Body of pancreas (tissue), 4 donors: ENCODE data around the gene LRG1. TPM values are rescaled to one million over a fixed set of nuclear protein-coding genes. Genes with fewer than 3 reads are reported as not detected.

Experiments used
- ATAC-seq: fragments of 150-250 bp; one replicate; pipeline ENCODE4 v1.9.1; 2016
- DNase-seq, 4 donors: peaks; one replicate each; pipeline ENCODE4 v3.0.0-alpha.2; 2019
- H3K27ac ChIP-seq, 4 donors: fragments of 200-600 bp; sonication (generic); 1 replicate in 3 of 4; 2 replicates in 1 of 4; pipeline versions ENCODE4 v1.5.1 to v1.6.1; 2016 to 2019; ENCODE audit warnings: mild to moderate bottlenecking in 1 of 4, mixed read lengths in 1 of 4, moderate library complexity in 1 of 4
- H3K27me3 ChIP-seq, 2 donors: fragments of 200-600 bp; sonication (generic); one replicate each; pipeline ENCODE4 v1.6.0; 2016; ENCODE audit warnings: mild to moderate bottlenecking in 1 of 2
- H3K36me3 ChIP-seq, 2 donors: fragments of 200-600 bp; sonication (generic); replicated peaks in 1 of 2; 2 replicates each; pipeline ENCODE4 v1.5.1; 2016; ENCODE audit warnings: low read depth in 2 of 2; ENCODE audit not compliant: insufficient read depth in 1 of 2
- H3K4me1 ChIP-seq: fragments of 200-600 bp; sonication (generic); one replicate; pipeline ENCODE4 v1.6.0; 2016
- H3K4me3 ChIP-seq, 2 donors: fragments of 200-600 bp; sonication (generic); 1 replicate in 1 of 2; 2 replicates in 1 of 2; pipeline ENCODE4 v1.5.1; 2016 to 2019
- H3K9me3 ChIP-seq, 3 donors: fragments of 200-600 bp; sonication (generic); 1 replicate in 2 of 3; 2 replicates in 1 of 3; pipeline ENCODE4 v1.5.1; 2016
- CTCF ChIP-seq, 7 experiments: fragments of 450-650 bp in 4 of 7; fragments of 200-600 bp in 3 of 7; sonication (generic) in 3 of 7; IDR thresholded peaks; one replicate each; pipeline ENCODE4 v1.5.1; 2016 to 2019; ENCODE audit warnings: antibody characterized with exemption in 7 of 7
- POLR2A ChIP-seq, 3 donors: fragments of 450-650 bp; IDR thresholded peaks; one replicate each; pipeline ENCODE4 v1.6.1; 2016; ENCODE audit warnings: antibody characterized with exemption in 3 of 3, mild to moderate bottlenecking in 2 of 3
- WGBS, 2 donors: methylation state at CpG; one replicate each; pipeline ENCODE4 v1.1.5; 2017; 5-methylcytosine and 5-hydroxymethylcytosine counted together
- intact Hi-C: fragments of 100-400 bp; cut with DNase I; formaldehyde crosslinking; loops from one replicate; pipeline ENCODE4 v1.15.1; 2023
- total RNA-seq, 2 donors: library from RNA; depleted of rRNA; stranded (reverse); fragments of >200 nt; gene quantifications; one replicate each; pipeline ENCODE4 v1.1.0, GENCODE V29; 2016

The LRG1 gene
- total RNA-seq, 2 donors from 2014 or later = 8.8 to 21.1 TPM

DNA sequence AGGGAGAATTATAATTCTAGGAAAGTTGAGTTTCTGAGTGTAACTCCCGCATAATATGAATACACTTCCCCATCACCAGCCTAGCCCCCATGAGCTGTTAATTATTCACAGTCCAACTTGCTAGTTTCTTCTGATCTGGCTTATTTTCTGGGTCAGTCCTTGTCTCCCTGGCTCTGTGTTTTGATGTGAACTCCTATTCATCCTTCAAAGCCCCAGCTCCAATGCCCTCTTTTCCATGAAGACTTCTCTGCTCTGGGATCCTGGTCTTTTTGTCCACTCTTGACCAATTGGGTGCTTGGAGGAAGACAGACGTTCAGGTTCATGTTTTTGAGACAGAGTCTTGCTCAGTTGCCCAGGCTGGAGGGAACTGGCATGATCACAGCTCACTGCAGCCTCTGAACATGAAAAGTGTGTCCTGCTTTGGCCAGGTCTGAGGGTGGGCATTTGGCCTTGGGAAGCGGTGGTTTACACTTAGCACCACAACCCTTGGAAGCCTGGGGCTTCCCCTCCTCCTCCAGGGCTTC is 605 bp downstream of the LRG1 start:
- Histone ChIP-seq H3K9me3 (no peaks in the 10 kb centered on the region), H3K36me3 (no peaks in the 10 kb centered on the region), H3K27ac (peak overlapping the region; percentile 57 to 90 (median 85)), H3K4me1 (peaks cover 74% of the 10 kb centered on the region), H3K27me3 (no peaks in the 10 kb centered on the region), H3K4me3 (no peak overlapping the region)
- TF ChIP-seq POLR2A (IDR thresholded peaks at IDR 0.05) = no peak
- no peak for TF ChIP-seq CTCF (IDR thresholded peaks at IDR 0.05)
- no peak for DNase-seq
- intact Hi-C loops = no loop called here
- no peak for ATAC-seq
- WGBS, 2 donors = 57 to 91% methylated on average over 2 to 3 of the region's 3 CpGs

DNA sequence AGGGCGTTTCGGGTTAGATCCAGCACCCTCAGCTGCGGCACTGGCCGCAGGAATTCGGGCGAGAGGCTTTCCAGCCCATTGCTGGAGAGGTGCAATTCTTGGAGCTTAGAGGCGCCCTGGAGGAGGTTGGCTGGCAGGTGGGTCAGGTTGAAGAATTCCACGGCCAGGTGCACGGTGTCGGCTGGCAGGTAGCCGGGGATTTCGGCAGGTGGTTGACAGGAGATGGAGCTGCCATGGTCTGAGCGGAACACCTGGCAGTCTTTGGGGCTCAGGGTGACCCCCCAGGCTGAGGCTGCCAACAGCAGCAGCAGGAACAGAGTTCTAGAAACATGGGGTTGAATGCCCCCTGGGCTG is 1.3 kb downstream of the LRG1 start:
- Histone ChIP-seq H3K9me3 (no peaks in the 10 kb centered on the region), H3K4me3 (no peak overlapping the region), H3K36me3 (no peaks in the 10 kb centered on the region), H3K4me1 (peaks cover 80% of the 10 kb centered on the region), H3K27ac (peak overlapping the region in 3 of 4 donors; percentile 82 to 90 (median 88)), H3K27me3 (no peaks in the 10 kb centered on the region)
- DNase-seq (peak in 1 of 4 donors; percentile 40), ATAC-seq (no peak)
- WGBS, 2 donors = 40 to 84% methylated on average over 1 to 13 of the region's 13 CpGs
- TF ChIP-seq POLR2A (IDR thresholded peaks at IDR 0.05) (no peak), CTCF (IDR thresholded peaks at IDR 0.05) (no peak)
- intact Hi-C loops = no loop called here

- no peak for DNase-seq
- Histone ChIP-seq H3K27ac (peak overlapping the region in 3 of 4 donors; percentile 82 to 90 (median 88)), H3K9me3 (no peaks in the 10 kb centered on the region), H3K4me3 (no peak overlapping the region), H3K27me3 (no peaks in the 10 kb centered on the region), H3K4me1 (peaks cover 81% of the 10 kb centered on the region), H3K36me3 (no peaks in the 10 kb centered on the region)
- ATAC-seq = no peak
- TF ChIP-seq POLR2A (IDR thresholded peaks at IDR 0.05) (no peak), CTCF (IDR thresholded peaks at IDR 0.05) (no peak)
- intact Hi-C loops = no loop called here
- WGBS, 2 donors = 83 to 84% methylated on average over 11 to 27 of the region's 27 CpGs
Observed at GRCh38 chr19:4537953-4538600, 1.8 kb downstream of the LRG1 start.

DNA sequence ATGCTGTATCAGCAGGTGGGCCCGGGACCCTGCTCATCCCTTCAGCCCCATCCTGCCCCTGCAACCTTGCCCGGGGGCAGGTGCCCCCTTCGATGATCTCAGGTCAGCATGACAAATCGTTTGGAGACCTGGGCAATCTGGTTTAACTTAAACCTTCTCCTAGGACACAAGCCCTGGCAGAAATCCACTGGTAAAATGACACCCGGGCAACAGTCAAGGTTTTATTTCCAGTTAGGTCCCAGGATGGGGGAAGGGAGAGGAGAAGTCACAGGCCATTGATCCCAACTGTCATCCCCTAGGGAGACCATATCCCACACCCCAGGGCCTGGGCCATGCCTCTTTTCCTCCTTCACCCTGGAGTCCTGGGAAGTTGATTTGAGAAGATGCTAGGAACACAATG is 3.0 kb downstream of the LRG1 start:
- Histone ChIP-seq H3K4me1 (peaks cover 86% of the 10 kb centered on the region), H3K4me3 (no peak overlapping the region), H3K36me3 (no peaks in the 10 kb centered on the region), H3K27ac (peak overlapping the region in 3 of 4 donors; percentile 82 to 90 (median 88)), H3K27me3 (no peaks in the 10 kb centered on the region), H3K9me3 (no peaks in the 10 kb centered on the region)
- TF ChIP-seq CTCF (IDR thresholded peaks at IDR 0.05) (no peak), POLR2A (IDR thresholded peaks at IDR 0.05) (no peak)
- intact Hi-C loops = no loop called here
- ATAC-seq = no peak
- WGBS, 2 donors = 13 to 17% methylated on average over 4 to 5 of the region's 5 CpGs
- peak in 3 of 4 donors; percentile 54 to 58 (median 56) for DNase-seq
